ENCODE results near the gene PRRC2C. TPM values are rescaled to one million over a fixed set of nuclear protein-coding genes. Genes with fewer than 3 reads are reported as not detected.

The PRRC2C gene
- total RNA-seq, 2 experiments from 2014 or later: 357 to 387 TPM

GRCh38 chr1:171622152-171622462 is 136.8 kb downstream of the PRRC2C start, which contains the start of gene MYOCOS:
Gene MYOCOS (plus strand): TSS chr1:171622243. CDS start chr1:171623884, 1,641 bp downstream.
- Histone ChIP-seq H3K4me1 (ENCODE audit: insufficient read depth, low read length) (no peaks in the 10 kb centered on the region), H3K27me3 (ENCODE audit: control insufficient read depth in 1 of 2, insufficient read depth in 2 of 2, low read length in 2 of 2) (peaks cover 0 to 2% of the 10 kb centered on the region in 2 experiments), H3K36me3 (ENCODE audit: insufficient read depth, low read length) (no peaks in the 10 kb centered on the region), H3K9me3 (ENCODE audit: control insufficient read depth in 1 of 2, insufficient read depth in 1 of 2, low read length in 2 of 2) (no peaks in the 10 kb centered on the region), H3K27ac (ENCODE audit: low read depth in 1 of 2, low read length in 2 of 2) (no peak within 1 kb of the TSS), H3K4me3 (ENCODE audit: low read length) (no peak within 1 kb of the TSS)
- no peak within 1 kb of the TSS for H3K4me3 Mint-ChIP-seq
- H3K27ac Mint-ChIP-seq: no peak within 1 kb of the TSS
- ChIA-PET POLR2A (no interaction called here), CTCF (no interaction called here)
- H3K4me1 Mint-ChIP-seq (ENCODE audit: low read depth): no peaks in the 10 kb centered on the region
- no peaks in the 10 kb centered on the region for H3K27me3 Mint-ChIP-seq
- no peaks in the 10 kb centered on the region for H3K36me3 Mint-ChIP-seq (ENCODE audit: low read depth)
- DNase-seq (no peak), ATAC-seq (ENCODE audit: poor library complexity) (no peak)
- H3K9me3 Mint-ChIP-seq: no peaks in the 10 kb centered on the region
- TF ChIP-seq, protein P1, sequence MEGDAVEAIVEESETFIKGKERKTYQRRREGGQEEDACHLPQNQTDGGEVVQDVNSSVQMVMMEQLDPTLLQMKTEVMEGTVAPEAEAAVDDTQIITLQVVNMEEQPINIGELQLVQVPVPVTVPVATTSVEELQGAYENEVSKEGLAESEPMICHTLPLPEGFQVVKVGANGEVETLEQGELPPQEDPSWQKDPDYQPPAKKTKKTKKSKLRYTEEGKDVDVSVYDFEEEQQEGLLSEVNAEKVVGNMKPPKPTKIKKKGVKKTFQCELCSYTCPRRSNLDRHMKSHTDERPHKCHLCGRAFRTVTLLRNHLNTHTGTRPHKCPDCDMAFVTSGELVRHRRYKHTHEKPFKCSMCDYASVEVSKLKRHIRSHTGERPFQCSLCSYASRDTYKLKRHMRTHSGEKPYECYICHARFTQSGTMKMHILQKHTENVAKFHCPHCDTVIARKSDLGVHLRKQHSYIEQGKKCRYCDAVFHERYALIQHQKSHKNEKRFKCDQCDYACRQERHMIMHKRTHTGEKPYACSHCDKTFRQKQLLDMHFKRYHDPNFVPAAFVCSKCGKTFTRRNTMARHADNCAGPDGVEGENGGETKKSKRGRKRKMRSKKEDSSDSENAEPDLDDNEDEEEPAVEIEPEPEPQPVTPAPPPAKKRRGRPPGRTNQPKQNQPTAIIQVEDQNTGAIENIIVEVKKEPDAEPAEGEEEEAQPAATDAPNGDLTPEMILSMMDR (IDR thresholded peaks at IDR 0.05): no peak
- intact Hi-C loops (cut with DNase I, micrococcal nuclease): no loop called here

DNA sequence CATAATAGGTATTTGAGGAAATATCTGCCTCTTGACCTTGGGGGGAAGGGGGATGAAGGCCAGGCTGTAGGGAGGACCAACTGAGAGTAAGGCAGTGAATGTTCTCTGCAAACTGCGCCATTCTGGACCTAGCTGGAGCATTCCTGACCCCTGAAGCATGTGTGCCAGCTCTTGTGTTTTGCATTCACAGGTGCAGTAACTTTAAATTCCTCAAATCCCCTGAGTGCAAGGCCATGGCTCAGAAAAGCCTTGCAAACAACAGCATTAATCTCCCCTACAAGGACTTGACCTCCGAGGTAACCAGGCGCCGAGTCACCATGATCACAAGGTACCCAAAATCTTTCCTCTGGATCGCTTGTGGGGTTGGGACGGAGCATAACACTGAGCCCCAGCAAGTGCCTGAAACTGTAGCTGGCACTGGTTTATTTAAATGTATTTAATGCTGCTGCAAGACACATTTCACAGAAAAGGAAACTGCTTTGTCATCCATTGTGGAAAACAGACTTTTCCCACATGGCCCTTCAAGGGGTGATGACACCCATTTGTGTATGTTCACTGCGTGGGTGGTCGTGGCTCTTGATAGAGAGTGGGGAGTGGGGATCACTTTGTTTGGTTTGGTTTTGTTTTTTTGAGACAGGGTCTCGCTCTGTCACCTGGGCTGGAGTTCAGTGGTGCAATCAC is 138.5 kb downstream of the PRRC2C start:
- H3K4me3 ChIP-seq (ENCODE audit: low read length): no peak overlapping the region
- CTCF ChIA-PET: no interaction called here
- POLR2A ChIA-PET: no interaction called here
- no peaks in the 10 kb centered on the region for H3K36me3 Mint-ChIP-seq (ENCODE audit: low read depth)
- TF ChIP-seq, protein P1 (IDR thresholded peaks at IDR 0.05): no peak
- H3K4me1 Mint-ChIP-seq (ENCODE audit: low read depth): no peaks in the 10 kb centered on the region
- no peaks in the 10 kb centered on the region for H3K36me3 ChIP-seq (ENCODE audit: insufficient read depth, low read length)
- no peaks in the 10 kb centered on the region for H3K9me3 ChIP-seq (ENCODE audit: control insufficient read depth in 1 of 2, insufficient read depth in 1 of 2, low read length in 2 of 2)
- no peak overlapping the region for H3K27ac ChIP-seq (ENCODE audit: low read depth in 1 of 2, low read length in 2 of 2)
- no peak overlapping the region for H3K27ac Mint-ChIP-seq
- no peak for DNase-seq
- H3K27me3 Mint-ChIP-seq: peaks cover 3% of the 10 kb centered on the region
- no peaks in the 10 kb centered on the region for H3K4me1 ChIP-seq (ENCODE audit: insufficient read depth, low read length)
- intact Hi-C loops (cut with DNase I, micrococcal nuclease): no loop called here
- H3K9me3 Mint-ChIP-seq: no peaks in the 10 kb centered on the region
- H3K27me3 ChIP-seq (ENCODE audit: control insufficient read depth in 1 of 2, insufficient read depth in 2 of 2, low read length in 2 of 2): peaks cover 0 to 3% of the 10 kb centered on the region in 2 experiments
- no peak for ATAC-seq (ENCODE audit: poor library complexity)
- no peak overlapping the region for H3K4me3 Mint-ChIP-seq

GRCh38 chr1:171625225-171625624 is 139.9 kb downstream of the PRRC2C start:
- no peak overlapping the region for H3K4me3 Mint-ChIP-seq

More at GRCh38 chr1:171625225-171625624, 139.9 kb downstream of the PRRC2C start:
- Mint-ChIP-seq H3K36me3 (ENCODE audit: low read depth) (no peaks in the 10 kb centered on the region), H3K27me3 (peaks cover 16% of the 10 kb centered on the region), H3K27ac (no peak overlapping the region), H3K4me1 (ENCODE audit: low read depth) (no peaks in the 10 kb centered on the region), H3K9me3 (no peaks in the 10 kb centered on the region)
- no peak overlapping the region for H3K4me3 ChIP-seq (ENCODE audit: low read length)
- DNase-seq (no peak), ATAC-seq (ENCODE audit: poor library complexity) (no peak)
- H3K27ac ChIP-seq (ENCODE audit: low read depth in 1 of 2, low read length in 2 of 2): no peak overlapping the region
- ChIA-PET CTCF (no interaction called here), POLR2A (no interaction called here)
- intact Hi-C loops (cut with DNase I, micrococcal nuclease): no loop called here
- peaks cover 0 to 3% of the 10 kb centered on the region in 2 experiments for H3K27me3 ChIP-seq (ENCODE audit: control insufficient read depth in 1 of 2, insufficient read depth in 2 of 2, low read length in 2 of 2)
- no peaks in the 10 kb centered on the region for H3K36me3 ChIP-seq (ENCODE audit: insufficient read depth, low read length)
- no peaks in the 10 kb centered on the region for H3K9me3 ChIP-seq (ENCODE audit: control insufficient read depth in 1 of 2, insufficient read depth in 1 of 2, low read length in 2 of 2)
- H3K4me1 ChIP-seq (ENCODE audit: insufficient read depth, low read length): no peaks in the 10 kb centered on the region
- TF ChIP-seq, protein P1 (IDR thresholded peaks at IDR 0.05): no peak

All from CD4-positive, alpha-beta T cell (primary cell).